ENCODE results near the gene RAET1E. TPM values are rescaled to one million over a fixed set of nuclear protein-coding genes. Genes with fewer than 3 reads are reported as not detected.

The RAET1E gene
- total RNA-seq, 1 experiment from 2014 or later: 11.3 TPM

- DNase-seq (ENCODE audit: low read depth): no peak
Measured at GRCh38 chr6:149891259-149891658, 6.7 kb downstream of the RAET1E start.

- no peak for DNase-seq (ENCODE audit: low read depth)
Measured at GRCh38 chr6:149890629-149891045, 7.3 kb downstream of the RAET1E start.

GRCh38 chr6:149889326-149889725 is 8.6 kb downstream of the RAET1E start:
- no peak for DNase-seq (ENCODE audit: low read depth)

GRCh38 chr6:149888659-149889058 is 9.3 kb downstream of the RAET1E start:
- DNase-seq (ENCODE audit: low read depth): no peak

- DNase-seq (ENCODE audit: low read depth): no peak
Measured at GRCh38 chr6:149888093-149888492, 9.8 kb downstream of the RAET1E start.

- no peak for DNase-seq (ENCODE audit: low read depth)
Measured at GRCh38 chr6:149887343-149887742, 10.6 kb downstream of the RAET1E start.

- no peak for DNase-seq (ENCODE audit: low read depth)
Measured at GRCh38 chr6:149885888-149886287, 12.0 kb downstream of the RAET1E start.

GRCh38 chr6:149884617-149885016 is 13.3 kb downstream of the RAET1E start:
- DNase-seq (ENCODE audit: low read depth): no peak

GRCh38 chr6:149884215-149884614 is 13.7 kb downstream of the RAET1E start:
- no peak for DNase-seq (ENCODE audit: low read depth)

- no peak for DNase-seq (ENCODE audit: low read depth)
Measured at GRCh38 chr6:149881860-149882259, 16.1 kb downstream of the RAET1E start.

- no peak for DNase-seq (ENCODE audit: low read depth)
Measured at GRCh38 chr6:149881066-149881766, 16.7 kb downstream of the RAET1E start.

GRCh38 chr6:149877659-149878058 is 20.3 kb downstream of the RAET1E start:
- DNase-seq (ENCODE audit: low read depth): no peak

GRCh38 chr6:149876241-149876933 is 21.5 kb downstream of the RAET1E start:
- no peak for DNase-seq (ENCODE audit: low read depth)

- DNase-seq (ENCODE audit: low read depth): no peak
Measured at GRCh38 chr6:149872233-149872632, 25.7 kb downstream of the RAET1E start.

GRCh38 chr6:149871182-149871581 is 26.7 kb downstream of the RAET1E start:
- DNase-seq (ENCODE audit: low read depth): no peak

GRCh38 chr6:149869275-149869892 is 28.5 kb downstream of the RAET1E start:
- DNase-seq (ENCODE audit: low read depth): no peak

- DNase-seq (ENCODE audit: low read depth): no peak
Measured at GRCh38 chr6:149867876-149868640, 29.9 kb downstream of the RAET1E start.

GRCh38 chr6:149864578-149865535 is 33.1 kb downstream of the RAET1E start:
- DNase-seq (ENCODE audit: low read depth): peak; percentile 65

GRCh38 chr6:149863698-149864577 is 34.0 kb downstream of the RAET1E start, which contains the start of gene LRP11:
LRP11 (minus strand) TSS chr6:149864359; CDS start chr6:149864020, 339 bp downstream.
- DNase-seq (ENCODE audit: low read depth): peak; percentile 76

Measured in HT1080 (cell line).